Upper lobe of left lung (tissue), 4 donors: ENCODE data around the gene FNTB.

Experiments used
- CTCF ChIP-seq, 6 experiments: fragments of 450-650 bp in 4 of 6; fragments of 200-600 bp in 2 of 6; sonication (generic) in 2 of 6; IDR thresholded peaks; one replicate each; pipeline ENCODE4 v1.5.1; 2016 to 2019; ENCODE audit warnings: antibody characterized with exemption in 6 of 6
- EP300 ChIP-seq, 4 donors: sonication (generic); formaldehyde crosslinking; IDR thresholded peaks; one replicate each; pipeline ENCODE4 v1.5.1; 2017; ENCODE audit warnings: antibody characterized with exemption in 4 of 4, control low read depth in 2 of 4
- POLR2A ChIP-seq, 4 donors: fragments of 450-650 bp; IDR thresholded peaks; one replicate each; pipeline ENCODE4 v1.5.1; 2016 to 2017; ENCODE audit warnings: antibody characterized with exemption in 4 of 4, mild to moderate bottlenecking in 2 of 4
- POLR2AphosphoS5 ChIP-seq, 2 donors: sonication (generic); formaldehyde crosslinking; IDR thresholded peaks; one replicate each; pipeline ENCODE4 v1.5.1; 2017; ENCODE audit warnings: antibody characterized with exemption in 2 of 2

DNA sequence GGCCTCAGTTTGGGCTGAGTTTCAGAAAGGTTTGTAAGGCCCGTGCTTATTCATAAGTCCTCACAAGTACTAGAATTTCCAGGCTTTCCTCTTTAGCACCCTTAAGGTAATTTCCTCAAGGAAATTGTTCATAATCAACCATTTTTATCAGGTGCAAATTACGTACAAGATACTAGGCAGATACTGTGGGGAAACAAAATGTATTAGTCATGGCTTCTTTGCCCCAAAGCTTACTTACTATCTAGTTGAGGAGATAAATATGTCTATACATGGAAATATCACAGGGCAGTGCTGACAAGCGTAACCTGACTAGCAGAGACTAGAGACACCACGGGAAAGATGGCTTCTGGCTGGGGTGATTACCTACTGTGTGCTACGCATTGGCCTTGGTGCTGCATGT lies 93.1 kb downstream of the FNTB start:
- TF ChIP-seq CTCF (IDR thresholded peaks at IDR 0.05) (no peak), POLR2A (IDR thresholded peaks at IDR 0.05) (no peak), EP300 (IDR thresholded peaks at IDR 0.05) (no peak), POLR2AphosphoS5 (IDR thresholded peaks at IDR 0.05) (no peak)
